Natural killer cell (primary cell): Measurements from ENCODE around the gene CD8B. TPM values are rescaled to one million over a fixed set of nuclear protein-coding genes. Genes with fewer than 3 reads are reported as not detected.
"Not testable (repeated sequence)": the region's sequence is repeated elsewhere in the genome, so short reads cannot be mapped to it uniquely, and the experiment has no call there.

Experiments
- ATAC-seq, 3 donors: fragments of 150-1000 bp in 2 of 3; fragments of 200-7000 bp in 1 of 3; cut with Tn5 transposase; 1 replicate in 1 of 3; 2 replicates in 2 of 3; pipeline ENCODE4 v1.10.0; 2021; ENCODE audit warnings: mild to moderate bottlenecking in 2 of 3, moderate library complexity in 2 of 3
- DNase-seq, 2 donors: peaks; one replicate each; pipeline versions ENCODE4 v3.0.0 to v3.0.0-alpha.2; 2013 to 2021; ENCODE audit warnings: mixed read lengths in 1 of 2
- H3K27ac ChIP-seq: one replicate; pipeline ENCODE4 v1.5.1; 2013; ENCODE audit warnings: mild to moderate bottlenecking, low read length
- H3K27me3 ChIP-seq: one replicate; pipeline ENCODE4 v1.6.1; 2013; ENCODE audit warnings: low read length; ENCODE audit not compliant: control insufficient read depth, insufficient read depth
- H3K36me3 ChIP-seq: one replicate; pipeline ENCODE4 v1.6.1; 2013; ENCODE audit warnings: low read length; ENCODE audit not compliant: control insufficient read depth, insufficient read depth
- H3K4me1 ChIP-seq: one replicate; pipeline ENCODE4 v1.6.1; 2013; ENCODE audit warnings: low read length; ENCODE audit not compliant: control insufficient read depth, insufficient read depth
- H3K4me3 ChIP-seq: one replicate; pipeline ENCODE4 v1.5.1; 2013; ENCODE audit warnings: low read length
- H3K9me3 ChIP-seq: one replicate; pipeline ENCODE4 v1.6.1; 2013; ENCODE audit warnings: low read length; ENCODE audit not compliant: control insufficient read depth, insufficient read depth
- H3K27ac Mint-ChIP-seq, 2 donors: one replicate each; pipeline ENCODE4 v1.8.0; 2022; ENCODE audit warnings: mild to moderate bottlenecking in 2 of 2, mixed read lengths in 2 of 2, moderate library complexity in 1 of 2
- H3K27me3 Mint-ChIP-seq, 2 donors: one replicate each; pipeline ENCODE4 v1.8.0; 2022; ENCODE audit warnings: low read depth in 2 of 2, mixed read lengths in 2 of 2
- H3K36me3 Mint-ChIP-seq: one replicate; pipeline ENCODE4 v1.8.0; 2022; ENCODE audit warnings: mixed read lengths
- H3K4me1 Mint-ChIP-seq, 2 donors: one replicate each; pipeline ENCODE4 v1.8.0; 2022; ENCODE audit warnings: mixed read lengths in 2 of 2
- H3K4me3 Mint-ChIP-seq: one replicate; pipeline ENCODE4 v1.8.0; 2022; ENCODE audit warnings: mild to moderate bottlenecking, moderate library complexity, mixed read lengths
- H3K9me3 Mint-ChIP-seq, 2 donors: one replicate each; pipeline ENCODE4 v1.8.0; 2022; ENCODE audit warnings: mixed read lengths in 2 of 2
- WGBS: methylation state at CpG from one replicate; pipeline ENCODE4 v1.1.7; 2013; ENCODE audit warnings: missing lambda C conversion rate; ENCODE audit not compliant: insufficient coverage; 5-methylcytosine and 5-hydroxymethylcytosine counted together
- intact Hi-C: fragments of 100-400 bp; cut with micrococcal nuclease; formaldehyde crosslinking; loops from one replicate; pipeline ENCODE4 v1.14.2; 2022
- total RNA-seq, 4 donors: library from RNA; stranded (reverse); fragments of 120-200 nt in 1 of 4; gene quantifications; one replicate each; pipeline versions ENCODE4 v1.2.3 to v1.2.4, GENCODE V29; 2013 to 2022

The CD8B gene
- total RNA-seq, 3 donors from 2014 or later (not counting 1 experiment from before 2014, with no cell fraction given), result 1.9 to 22.7 (median 6.0) TPM

DNA sequence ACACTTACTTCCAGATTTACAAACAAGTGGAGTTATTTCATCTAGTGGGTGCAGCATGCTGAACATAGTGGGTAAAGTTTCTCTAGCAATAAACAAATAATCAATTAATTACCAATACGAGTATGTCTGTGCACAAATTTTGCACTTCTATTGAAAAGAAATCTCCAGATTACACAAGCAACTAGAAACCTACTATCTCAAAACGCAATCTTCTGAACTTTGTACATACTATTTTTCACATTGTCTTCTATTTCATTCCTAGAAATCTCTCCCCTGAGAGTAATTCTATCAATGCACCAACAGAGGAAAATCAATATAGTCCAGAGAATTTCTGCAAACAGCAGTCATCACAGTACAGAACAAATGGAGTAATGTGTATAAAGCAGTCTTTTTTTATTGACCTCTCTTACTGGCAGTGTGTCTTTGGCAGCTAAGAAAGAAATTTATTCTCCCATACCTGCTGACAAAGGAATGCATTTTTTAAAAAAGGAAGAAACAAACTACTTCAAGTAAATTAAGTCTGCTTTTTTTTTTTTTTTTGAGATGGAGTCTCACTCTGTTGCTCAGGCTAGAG lies 7.3 kb upstream of the CD8B start:
- H3K9me3 ChIP-seq, H3K9me3 Mint-ChIP-seq, ATAC-seq, H3K4me1 ChIP-seq, H3K27ac Mint-ChIP-seq, H3K36me3 ChIP-seq, intact Hi-C loops, H3K27me3 Mint-ChIP-seq, H3K27me3 ChIP-seq, H3K4me3 ChIP-seq, DNase-seq, H3K27ac ChIP-seq, H3K4me3 Mint-ChIP-seq, H3K4me1 Mint-ChIP-seq, H3K36me3 Mint-ChIP-seq: not testable (repeated sequence)
- WGBS, result no CpG with 5 or more reads among the region's 2 CpGs

GRCh38 chr2:86862380-86862703 lies 656 bp upstream of the CD8B start:
- ATAC-seq, H3K4me3 ChIP-seq, intact Hi-C loops, H3K36me3 ChIP-seq, H3K4me1 ChIP-seq, H3K27ac ChIP-seq, H3K9me3 ChIP-seq, H3K27me3 ChIP-seq, H3K9me3 Mint-ChIP-seq, H3K4me3 Mint-ChIP-seq, H3K36me3 Mint-ChIP-seq, H3K27ac Mint-ChIP-seq, H3K4me1 Mint-ChIP-seq, H3K27me3 Mint-ChIP-seq: not testable (repeated sequence)
- DNase-seq, result peak in 1 of 2 donors; percentile 50
- WGBS, result no CpG with 5 or more reads among the region's 12 CpGs

- H3K4me3 ChIP-seq, H3K27ac ChIP-seq, H3K27ac Mint-ChIP-seq, H3K4me1 ChIP-seq, H3K36me3 ChIP-seq, H3K4me1 Mint-ChIP-seq, H3K9me3 ChIP-seq, H3K27me3 ChIP-seq, H3K36me3 Mint-ChIP-seq, H3K9me3 Mint-ChIP-seq, intact Hi-C loops, H3K27me3 Mint-ChIP-seq: not testable (repeated sequence)
- peak in 1 of 3 donors; percentile 15 for ATAC-seq
- 44% methylated on average over 10 of the region's 11 CpGs for WGBS
- DNase-seq, result peak in 1 of 2 donors; percentile 23
- peak overlapping the region; percentile 47 for H3K4me3 Mint-ChIP-seq
Measured at GRCh38 chr2:86861175-86861574, 511 bp downstream of the CD8B start.

DNA sequence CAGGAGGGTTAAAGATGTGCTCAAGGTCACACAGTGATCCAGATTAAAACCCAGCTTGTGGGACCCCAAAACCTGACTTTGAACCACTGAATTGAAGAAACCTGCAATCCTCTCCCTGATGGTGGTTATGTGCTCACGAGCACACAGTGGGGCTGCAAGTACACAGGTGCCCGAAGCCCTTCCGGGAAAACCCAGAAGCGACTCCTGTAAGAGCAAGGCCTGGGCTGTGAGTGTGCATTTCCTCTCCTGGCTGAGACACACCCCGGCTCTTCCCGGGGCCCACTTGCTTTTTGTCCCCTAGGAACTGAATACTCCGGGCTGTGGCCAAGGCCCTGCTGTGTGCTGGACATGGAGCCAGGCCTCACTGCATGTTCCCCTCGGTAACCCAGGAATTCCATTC lies 1.1 kb downstream of the CD8B start:
- H3K36me3 Mint-ChIP-seq, H3K9me3 ChIP-seq, H3K4me1 ChIP-seq, H3K36me3 ChIP-seq, ATAC-seq, H3K9me3 Mint-ChIP-seq, H3K27ac Mint-ChIP-seq, H3K4me3 ChIP-seq, H3K27me3 Mint-ChIP-seq, H3K27me3 ChIP-seq, H3K27ac ChIP-seq, H3K4me1 Mint-ChIP-seq, intact Hi-C loops: not testable (repeated sequence)
- DNase-seq, result peak in 1 of 2 donors; percentile 33
- peak overlapping the region; percentile 47 for H3K4me3 Mint-ChIP-seq
- 88% methylated on average over 7 of the region's 8 CpGs for WGBS

DNA sequence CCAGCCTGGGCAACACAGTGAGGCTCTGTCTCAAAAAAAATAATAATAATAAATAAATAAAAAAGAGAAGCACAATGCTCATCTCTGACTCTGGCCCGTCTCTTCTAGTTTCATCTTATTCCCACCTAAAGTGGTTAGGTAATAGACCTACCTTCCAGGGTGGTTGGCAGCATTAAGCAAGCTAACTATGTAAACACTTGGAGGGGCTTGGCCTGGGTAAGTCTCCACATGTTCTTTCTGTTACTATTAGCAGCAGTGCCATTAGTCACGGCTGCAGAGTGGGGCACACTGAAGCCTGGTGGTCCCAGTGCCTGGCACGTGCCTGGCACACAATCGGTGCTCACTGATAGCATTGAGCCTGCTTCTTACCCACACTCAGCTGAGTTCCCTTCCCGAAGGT lies 4.0 kb downstream of the CD8B start:
- H3K4me3 ChIP-seq, H3K4me1 ChIP-seq, H3K36me3 Mint-ChIP-seq, H3K27ac ChIP-seq, H3K27ac Mint-ChIP-seq, DNase-seq, H3K9me3 Mint-ChIP-seq, H3K27me3 Mint-ChIP-seq, H3K4me3 Mint-ChIP-seq, intact Hi-C loops, H3K9me3 ChIP-seq, H3K36me3 ChIP-seq, H3K4me1 Mint-ChIP-seq, H3K27me3 ChIP-seq, ATAC-seq: not testable (repeated sequence)
- 95% methylated on average over 4 of the region's 5 CpGs for WGBS

GRCh38 chr2:86856498-86856897 lies 5.2 kb downstream of the CD8B start:
- H3K4me1 ChIP-seq, H3K27me3 ChIP-seq, H3K9me3 ChIP-seq, H3K27me3 Mint-ChIP-seq, H3K36me3 ChIP-seq, H3K4me3 Mint-ChIP-seq, intact Hi-C loops, H3K4me3 ChIP-seq, H3K4me1 Mint-ChIP-seq, H3K27ac ChIP-seq, ATAC-seq, DNase-seq, H3K9me3 Mint-ChIP-seq, H3K36me3 Mint-ChIP-seq, H3K27ac Mint-ChIP-seq: not testable (repeated sequence)
- WGBS, result 33% methylated on average over 1 of the region's 4 CpGs

DNA sequence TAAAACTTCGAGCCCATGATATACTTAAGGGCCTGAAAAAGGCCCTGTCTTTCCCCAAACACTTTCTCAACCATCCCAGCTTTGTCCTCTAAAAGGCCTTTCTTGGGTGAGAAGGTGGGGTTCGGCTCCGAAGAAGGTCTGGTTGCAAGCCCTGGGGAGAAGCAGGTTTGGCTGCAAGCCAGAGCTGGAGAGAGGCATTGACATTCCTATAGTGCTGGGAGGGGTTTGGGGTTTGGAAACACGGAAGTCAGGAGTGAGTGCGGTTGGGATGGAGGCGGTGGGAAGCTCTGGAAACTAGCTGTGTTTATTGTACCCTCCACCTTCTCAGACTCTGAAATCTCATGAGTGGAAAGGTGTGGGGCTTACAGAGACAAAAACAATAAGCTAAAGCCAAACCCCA lies 5.7 kb downstream of the CD8B start:
- H3K4me1 ChIP-seq, H3K27ac ChIP-seq, H3K27me3 Mint-ChIP-seq, H3K9me3 Mint-ChIP-seq, H3K4me3 Mint-ChIP-seq, H3K27me3 ChIP-seq, H3K36me3 ChIP-seq, ATAC-seq, H3K4me1 Mint-ChIP-seq, H3K27ac Mint-ChIP-seq, intact Hi-C loops, H3K4me3 ChIP-seq, H3K36me3 Mint-ChIP-seq, H3K9me3 ChIP-seq, DNase-seq: not testable (repeated sequence)
- WGBS, result 94% methylated on average over 4 of the region's 6 CpGs

GRCh38 chr2:86851581-86851980 lies 10.1 kb downstream of the CD8B start:
- not testable (repeated sequence) for ATAC-seq

More at GRCh38 chr2:86851581-86851980, 10.1 kb downstream of the CD8B start:
- H3K4me3 ChIP-seq, H3K27ac Mint-ChIP-seq, H3K36me3 ChIP-seq, H3K9me3 Mint-ChIP-seq, H3K4me1 Mint-ChIP-seq, H3K4me1 ChIP-seq, intact Hi-C loops, DNase-seq, H3K27ac ChIP-seq, H3K36me3 Mint-ChIP-seq, H3K27me3 Mint-ChIP-seq, H3K4me3 Mint-ChIP-seq, H3K27me3 ChIP-seq, H3K9me3 ChIP-seq: not testable (repeated sequence)
- WGBS, result 40% methylated on average over 4 of the region's 4 CpGs
